Panc1 (cell line): ENCODE measurements around the gene CFAP77.

Experiments
- POLR2AphosphoS5 ChIP-seq: IDR thresholded peaks from 2 replicates; pipeline ENCODE4 v1.6.1; 2012; ENCODE audit warnings: mild to moderate bottlenecking, low read depth, low read length, moderate library complexity
- SIN3A ChIP-seq: IDR thresholded peaks from 2 replicates; pipeline ENCODE4 v1.6.1; 2012; ENCODE audit warnings: low read depth, mild to moderate bottlenecking, low read length, moderate library complexity, borderline replicate concordance; ENCODE audit not compliant: insufficient read depth
- TF ChIP-seq, protein P1 (sequence below), 2 experiments: IDR thresholded peaks; 2 replicates each; pipeline ENCODE4 v1.6.1; 2011 to 2012; ENCODE audit warnings: low read depth in 2 of 2, control low read depth in 1 of 2, low read length in 1 of 2, mild to moderate bottlenecking in 1 of 2, moderate library complexity in 1 of 2; ENCODE audit not compliant: insufficient read depth in 1 of 2
- TF ChIP-seq, protein P2 (sequence below): fragments of 450-650 bp; IDR thresholded peaks from 2 replicates; pipeline ENCODE4 v1.5.1; 2017; ENCODE audit warnings: mild to moderate bottlenecking

DNA sequence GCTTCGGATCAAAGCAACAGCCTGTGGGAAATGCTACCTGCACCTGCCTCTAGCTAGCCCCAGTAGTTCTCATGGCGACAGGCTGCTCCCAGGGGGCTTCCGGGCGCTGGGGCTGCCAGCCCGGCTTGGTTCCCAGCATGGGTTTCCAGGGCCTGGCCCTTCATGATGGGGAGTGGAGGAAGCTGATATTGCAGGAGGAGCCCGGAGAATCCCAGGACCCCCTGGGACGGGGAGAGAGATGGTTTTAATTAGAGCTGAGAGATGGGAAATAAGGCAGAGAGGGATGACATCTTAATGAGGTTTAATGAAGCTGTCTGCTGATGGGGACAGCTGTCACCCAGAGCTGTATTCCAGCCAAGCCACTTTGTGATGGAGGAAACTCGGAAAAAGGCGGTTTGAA lies 78.6 kb downstream of the CFAP77 start:
- TF ChIP-seq, protein P1, sequence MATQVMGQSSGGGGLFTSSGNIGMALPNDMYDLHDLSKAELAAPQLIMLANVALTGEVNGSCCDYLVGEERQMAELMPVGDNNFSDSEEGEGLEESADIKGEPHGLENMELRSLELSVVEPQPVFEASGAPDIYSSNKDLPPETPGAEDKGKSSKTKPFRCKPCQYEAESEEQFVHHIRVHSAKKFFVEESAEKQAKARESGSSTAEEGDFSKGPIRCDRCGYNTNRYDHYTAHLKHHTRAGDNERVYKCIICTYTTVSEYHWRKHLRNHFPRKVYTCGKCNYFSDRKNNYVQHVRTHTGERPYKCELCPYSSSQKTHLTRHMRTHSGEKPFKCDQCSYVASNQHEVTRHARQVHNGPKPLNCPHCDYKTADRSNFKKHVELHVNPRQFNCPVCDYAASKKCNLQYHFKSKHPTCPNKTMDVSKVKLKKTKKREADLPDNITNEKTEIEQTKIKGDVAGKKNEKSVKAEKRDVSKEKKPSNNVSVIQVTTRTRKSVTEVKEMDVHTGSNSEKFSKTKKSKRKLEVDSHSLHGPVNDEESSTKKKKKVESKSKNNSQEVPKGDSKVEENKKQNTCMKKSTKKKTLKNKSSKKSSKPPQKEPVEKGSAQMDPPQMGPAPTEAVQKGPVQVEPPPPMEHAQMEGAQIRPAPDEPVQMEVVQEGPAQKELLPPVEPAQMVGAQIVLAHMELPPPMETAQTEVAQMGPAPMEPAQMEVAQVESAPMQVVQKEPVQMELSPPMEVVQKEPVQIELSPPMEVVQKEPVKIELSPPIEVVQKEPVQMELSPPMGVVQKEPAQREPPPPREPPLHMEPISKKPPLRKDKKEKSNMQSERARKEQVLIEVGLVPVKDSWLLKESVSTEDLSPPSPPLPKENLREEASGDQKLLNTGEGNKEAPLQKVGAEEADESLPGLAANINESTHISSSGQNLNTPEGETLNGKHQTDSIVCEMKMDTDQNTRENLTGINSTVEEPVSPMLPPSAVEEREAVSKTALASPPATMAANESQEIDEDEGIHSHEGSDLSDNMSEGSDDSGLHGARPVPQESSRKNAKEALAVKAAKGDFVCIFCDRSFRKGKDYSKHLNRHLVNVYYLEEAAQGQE (IDR thresholded peaks at IDR 0.05; ENCODE audit: insufficient read depth in 1 of 2, low read depth in 2 of 2, low read length in 1 of 2): no peak
- no peak for TF ChIP-seq POLR2AphosphoS5
- TF ChIP-seq, protein P2, sequence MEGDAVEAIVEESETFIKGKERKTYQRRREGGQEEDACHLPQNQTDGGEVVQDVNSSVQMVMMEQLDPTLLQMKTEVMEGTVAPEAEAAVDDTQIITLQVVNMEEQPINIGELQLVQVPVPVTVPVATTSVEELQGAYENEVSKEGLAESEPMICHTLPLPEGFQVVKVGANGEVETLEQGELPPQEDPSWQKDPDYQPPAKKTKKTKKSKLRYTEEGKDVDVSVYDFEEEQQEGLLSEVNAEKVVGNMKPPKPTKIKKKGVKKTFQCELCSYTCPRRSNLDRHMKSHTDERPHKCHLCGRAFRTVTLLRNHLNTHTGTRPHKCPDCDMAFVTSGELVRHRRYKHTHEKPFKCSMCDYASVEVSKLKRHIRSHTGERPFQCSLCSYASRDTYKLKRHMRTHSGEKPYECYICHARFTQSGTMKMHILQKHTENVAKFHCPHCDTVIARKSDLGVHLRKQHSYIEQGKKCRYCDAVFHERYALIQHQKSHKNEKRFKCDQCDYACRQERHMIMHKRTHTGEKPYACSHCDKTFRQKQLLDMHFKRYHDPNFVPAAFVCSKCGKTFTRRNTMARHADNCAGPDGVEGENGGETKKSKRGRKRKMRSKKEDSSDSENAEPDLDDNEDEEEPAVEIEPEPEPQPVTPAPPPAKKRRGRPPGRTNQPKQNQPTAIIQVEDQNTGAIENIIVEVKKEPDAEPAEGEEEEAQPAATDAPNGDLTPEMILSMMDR: no peak
- TF ChIP-seq SIN3A: no peak
